Activated T-cell treated with anti-CD3 and anti-CD28 coated beads for 24 hours (primary cell): Measurements from ENCODE around the gene IL17RD.

ENCODE experiments used
- DNase-seq: peaks from one replicate; pipeline ENCODE4 v3.0.0-alpha.2; 2020; ENCODE audit warnings: low read depth

Gene IL17RD

DNA sequence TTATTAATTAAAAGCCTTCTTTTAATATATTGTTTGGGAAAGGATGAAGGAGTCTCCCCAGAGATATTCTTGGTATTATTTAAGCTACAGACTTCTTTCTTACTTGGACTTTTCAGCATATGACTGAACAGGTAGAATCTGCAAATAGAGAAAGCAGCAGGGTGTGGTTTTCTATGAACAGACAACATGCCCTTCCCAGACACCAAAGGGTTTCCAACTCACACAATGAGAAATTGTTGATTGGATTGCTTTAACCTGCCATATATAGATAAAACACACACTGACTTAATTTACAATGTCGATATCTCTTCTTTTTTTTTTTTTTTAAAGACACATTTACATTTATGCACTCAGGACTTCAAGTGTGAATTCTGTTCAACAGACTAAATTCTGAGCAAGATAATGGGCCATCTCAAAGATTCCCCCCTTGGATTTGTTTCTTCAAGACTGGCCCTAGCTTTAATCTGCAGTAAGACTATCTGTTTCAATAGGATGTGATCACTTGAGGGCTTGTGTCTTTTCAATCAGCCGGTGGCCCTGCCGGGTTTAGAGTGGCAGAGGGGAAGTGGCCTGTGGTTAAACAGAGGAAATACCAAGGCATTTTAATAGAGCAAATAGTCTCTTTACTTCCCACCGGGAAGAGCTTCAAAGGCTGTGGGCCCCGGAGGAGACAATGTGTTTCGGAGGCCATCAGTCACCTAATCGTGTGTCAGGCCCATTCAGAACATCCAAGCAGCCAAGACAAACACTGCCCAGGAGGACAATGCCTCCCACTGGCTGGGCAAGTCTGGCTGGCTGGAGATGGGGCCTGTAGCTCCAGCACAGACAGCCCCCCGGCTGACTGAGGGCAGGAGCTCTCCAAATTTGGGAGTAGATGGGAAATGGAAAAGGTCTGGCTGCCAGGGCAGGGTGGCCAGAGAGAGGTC is 6.1 kb downstream of the IL17RD start:
- DNase-seq: no peak

DNA sequence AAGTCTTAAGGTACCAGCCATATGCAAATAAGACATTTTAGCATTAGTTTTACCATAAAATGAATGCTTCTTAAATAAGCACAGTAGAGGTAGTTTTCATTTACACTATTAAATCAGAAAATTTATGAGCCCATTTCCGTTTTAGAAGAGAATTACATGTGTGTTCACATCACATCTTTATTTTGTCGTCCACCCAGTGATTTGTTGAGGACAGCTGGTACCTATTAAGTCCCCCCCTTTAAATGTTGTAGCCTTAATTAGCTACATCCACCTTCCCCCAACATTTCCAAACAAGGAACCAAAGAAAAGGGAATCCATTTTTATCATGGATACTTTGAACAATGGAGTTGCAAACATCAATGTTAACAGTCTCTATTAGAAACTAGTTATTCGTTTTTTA is 6.8 kb downstream of the IL17RD start:
- DNase-seq: no peak

DNA sequence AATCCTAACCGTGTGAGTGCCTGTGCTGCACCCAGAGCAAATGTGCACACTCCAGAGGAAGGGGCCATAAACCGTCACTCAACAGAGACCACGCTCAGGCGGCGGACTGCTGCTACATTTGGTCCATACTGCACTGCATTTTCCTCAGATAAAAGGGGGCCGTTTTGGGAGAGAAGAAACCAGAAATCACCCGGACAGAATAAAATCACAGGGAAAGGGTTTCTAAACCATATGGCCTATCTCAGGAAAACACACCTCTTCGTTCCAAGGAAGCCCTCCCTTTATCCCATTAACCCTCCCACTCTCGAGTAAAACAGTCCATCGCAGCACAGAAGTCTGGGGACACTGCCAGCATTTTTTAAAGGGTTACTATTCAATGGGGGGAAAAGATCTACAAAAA is 7.6 kb downstream of the IL17RD start:
- no peak for DNase-seq

DNA sequence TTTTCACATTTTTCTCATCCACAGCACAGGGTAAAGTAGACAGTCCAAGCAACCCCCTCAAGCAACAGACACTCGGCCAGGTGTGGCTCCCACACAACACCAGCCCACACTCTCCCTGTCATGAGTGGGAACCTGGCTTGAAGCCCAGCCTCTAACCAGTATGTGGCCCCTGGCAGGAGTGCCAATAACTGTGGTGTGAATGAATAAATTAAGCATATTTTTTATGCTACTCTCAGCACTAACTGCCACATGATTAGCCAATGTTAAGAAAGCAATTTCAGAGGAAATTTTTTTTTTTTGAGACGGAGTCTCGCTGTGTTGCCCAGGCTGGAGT is 9.9 kb downstream of the IL17RD start:
- DNase-seq: no peak

DNA sequence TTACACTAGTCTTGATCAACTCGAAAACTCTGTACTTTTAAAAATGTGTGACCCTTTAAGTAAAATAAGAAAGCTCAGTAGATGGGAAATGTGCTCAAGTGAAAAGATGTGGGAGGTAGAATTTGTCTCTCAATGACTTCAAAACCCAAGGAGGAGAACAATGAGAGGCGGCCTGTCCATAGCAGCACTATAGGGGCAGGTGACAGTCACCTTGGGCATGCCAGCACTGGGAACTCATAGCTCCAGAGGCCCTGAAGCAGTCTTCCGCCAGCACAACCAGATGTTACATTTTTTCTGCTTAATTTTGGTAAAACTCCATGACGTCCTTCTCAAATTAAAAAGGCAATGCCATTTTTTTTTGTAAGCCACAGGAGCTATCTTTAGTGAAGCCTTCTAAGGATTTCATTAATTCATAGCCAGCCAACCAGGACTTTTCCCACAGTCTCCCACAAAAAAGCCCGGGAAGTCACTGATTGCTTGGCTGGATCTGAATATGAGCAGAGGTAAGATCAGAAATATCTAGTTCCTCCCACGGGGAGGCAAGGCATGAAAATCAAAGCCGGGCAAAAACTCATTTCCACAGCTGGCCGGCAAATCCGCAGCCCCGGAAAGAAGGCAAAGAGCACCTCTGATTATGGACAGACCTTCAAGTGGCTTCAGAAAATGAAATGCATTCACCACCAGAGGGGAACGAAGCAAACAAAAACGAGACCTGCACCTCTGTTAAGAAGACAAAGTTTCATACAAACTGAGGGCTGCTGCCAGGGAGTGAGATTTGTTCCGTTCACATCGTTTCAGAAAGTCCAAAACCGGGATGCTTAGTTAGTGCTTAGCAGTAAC is 10.5 kb downstream of the IL17RD start:
- no peak for DNase-seq

DNA sequence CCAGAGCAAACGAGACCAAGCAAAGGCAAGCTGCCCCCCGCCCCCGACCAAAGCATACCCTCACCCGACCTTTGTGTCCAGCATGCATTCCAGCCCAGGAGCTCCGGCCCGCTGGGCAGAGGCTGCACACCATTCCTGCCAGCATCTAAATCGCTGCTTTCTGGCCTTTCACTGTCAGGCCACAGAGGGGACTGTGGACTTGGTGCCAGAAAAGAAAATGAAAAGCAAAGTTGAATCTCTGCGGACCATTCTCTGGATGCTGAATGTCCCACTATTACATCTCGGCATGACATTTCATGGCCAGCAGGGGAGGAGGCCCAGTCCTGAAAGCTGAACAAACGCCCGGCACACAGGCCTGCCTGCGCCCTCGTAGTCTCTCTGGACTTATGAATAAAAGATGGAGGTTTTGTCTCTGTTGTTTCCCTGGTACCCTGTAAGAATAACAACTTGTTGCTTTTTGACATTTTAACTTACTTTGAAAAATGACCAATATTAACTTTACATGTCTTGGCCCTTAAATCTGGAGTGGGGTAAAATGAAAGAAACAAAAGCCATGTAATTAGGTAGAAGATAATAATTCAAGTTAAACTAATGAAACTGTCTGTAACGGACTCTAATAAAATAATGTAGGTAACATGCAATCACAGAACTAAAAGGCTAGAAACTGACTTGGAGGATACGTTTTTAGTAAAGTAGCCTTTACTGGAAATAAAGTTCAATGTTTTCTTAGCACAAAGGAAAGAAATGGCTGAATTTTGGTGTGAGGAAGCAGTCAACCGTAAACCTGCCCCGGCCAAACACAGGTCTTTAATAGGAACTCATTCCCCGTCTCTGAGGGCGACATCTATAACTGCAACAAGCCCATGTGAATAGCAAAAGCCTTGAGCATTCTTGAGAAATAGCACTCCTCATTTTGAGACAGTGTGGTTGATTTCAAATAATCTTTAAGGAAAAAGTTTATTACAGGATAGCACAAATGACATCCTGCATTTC is 12.7 kb downstream of the IL17RD start:
- DNase-seq: no peak

DNA sequence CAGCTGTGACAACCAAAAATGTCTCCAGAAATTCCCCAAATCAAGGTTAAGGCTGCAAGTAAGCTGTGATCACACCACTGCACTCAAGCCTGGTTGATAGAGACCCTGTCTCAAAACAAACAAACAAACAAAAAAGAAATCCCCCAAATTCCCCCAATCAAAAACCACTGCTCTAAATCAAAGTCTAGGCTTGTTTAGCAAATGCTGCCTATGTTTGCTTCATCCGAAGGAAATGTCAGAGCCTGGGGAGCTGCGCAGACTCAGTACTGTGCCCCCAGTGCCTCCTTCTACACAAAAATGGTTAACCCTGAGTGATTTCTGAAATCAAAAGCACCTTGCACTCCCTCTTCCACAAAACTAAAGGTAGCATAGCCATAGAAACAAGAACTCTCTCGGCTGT is 13.4 kb downstream of the IL17RD start:
- no peak for DNase-seq

DNA sequence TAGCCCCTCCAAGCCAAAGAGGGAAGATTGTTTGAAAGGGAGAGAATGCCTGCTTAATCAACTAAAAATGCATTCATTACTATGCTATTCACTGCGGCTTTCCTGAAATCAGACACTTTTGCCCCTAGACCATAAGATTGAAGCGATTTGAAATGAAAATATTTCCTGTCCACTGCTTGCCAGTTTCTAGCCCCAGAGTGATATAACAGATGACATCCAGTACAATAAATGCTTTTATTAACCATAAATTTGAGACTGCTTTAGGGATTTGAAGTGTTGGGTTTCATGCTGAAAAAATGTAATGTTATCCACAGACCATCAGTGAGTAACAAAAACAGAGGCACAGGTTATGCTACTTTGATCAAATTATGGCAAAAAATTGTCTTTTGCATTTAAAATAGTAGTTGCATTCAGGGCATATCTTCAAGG is 14.1 kb downstream of the IL17RD start:
- no peak for DNase-seq

DNA sequence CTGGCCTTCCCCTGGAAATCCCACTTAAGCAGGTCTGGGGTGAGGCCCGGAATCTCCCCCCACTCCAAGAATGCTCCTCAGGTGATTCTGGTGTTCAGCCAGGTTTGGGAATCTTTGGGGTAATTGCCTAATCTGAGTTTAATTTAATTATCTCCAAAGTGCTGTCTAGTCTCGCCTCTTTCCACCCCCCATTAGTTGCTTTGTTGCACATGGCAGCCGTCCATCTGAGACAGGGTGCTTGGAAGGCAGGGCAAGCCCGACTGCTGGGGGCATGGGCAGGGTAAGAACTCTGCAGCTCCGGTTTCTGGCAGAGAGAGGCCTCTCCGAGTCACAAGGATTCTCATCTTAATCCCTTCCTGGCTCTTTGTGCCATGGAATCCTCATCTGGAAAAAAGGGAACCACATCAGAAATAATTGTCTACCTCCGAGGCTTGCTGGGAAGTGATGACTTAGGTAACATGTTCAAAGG is 15.0 kb downstream of the IL17RD start:
- no peak for DNase-seq

DNA sequence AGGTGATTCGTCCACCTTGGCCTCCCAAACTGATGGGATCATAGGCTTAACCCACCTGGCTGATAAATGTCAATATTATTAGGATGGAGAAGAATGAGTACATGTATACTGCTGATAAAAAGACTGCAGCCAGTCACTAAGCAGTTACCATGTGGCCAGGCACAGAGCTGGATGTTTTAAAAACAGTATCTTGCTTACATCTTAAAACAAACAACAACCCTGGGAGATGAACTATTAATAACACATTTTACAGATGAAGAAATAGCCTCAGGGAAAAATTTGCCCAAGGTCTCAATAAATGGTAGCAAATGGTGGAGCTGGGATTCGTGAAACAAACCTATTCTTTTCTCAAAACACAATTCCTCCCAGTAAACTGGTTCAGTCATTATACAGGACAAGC is 18.1 kb downstream of the IL17RD start:
- no peak for DNase-seq

DNA sequence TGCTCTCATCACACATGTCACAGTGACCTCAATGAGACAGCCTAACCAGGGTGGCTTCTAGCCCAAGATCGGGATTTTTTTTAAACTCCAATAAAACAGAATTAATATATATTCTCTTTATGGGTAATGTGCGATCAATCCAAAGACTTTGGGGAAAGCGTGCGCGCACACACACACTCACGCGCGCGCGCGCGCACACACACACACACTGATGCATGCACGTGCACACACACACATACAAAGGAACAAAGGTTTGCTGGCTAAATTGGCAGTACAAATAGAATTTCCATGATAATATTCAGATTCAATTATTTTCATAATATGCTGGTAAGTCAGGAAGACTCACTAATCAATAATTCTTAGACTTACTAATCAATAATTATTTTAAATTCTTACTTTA is 19.3 kb downstream of the IL17RD start:
- no peak for DNase-seq

DNA sequence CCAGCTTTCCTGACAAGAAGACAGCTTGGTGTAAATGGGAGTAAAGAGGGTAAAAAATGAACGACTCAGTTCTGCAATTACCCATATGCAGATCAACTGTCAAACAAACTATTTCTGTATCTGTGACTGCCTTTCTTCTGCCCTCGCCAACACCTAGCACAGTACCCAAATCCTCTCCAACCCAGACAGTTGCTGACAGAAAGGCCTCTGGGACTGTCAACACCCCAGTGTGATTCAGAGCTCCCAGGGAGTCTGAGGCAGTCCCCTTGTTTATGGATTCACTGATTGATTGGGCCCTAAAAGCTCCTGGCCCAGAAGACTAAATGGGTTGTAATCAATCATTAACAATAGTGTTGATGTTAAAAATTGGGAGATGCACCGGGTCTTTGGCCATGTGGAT is 20.2 kb downstream of the IL17RD start:
- DNase-seq: no peak

DNA sequence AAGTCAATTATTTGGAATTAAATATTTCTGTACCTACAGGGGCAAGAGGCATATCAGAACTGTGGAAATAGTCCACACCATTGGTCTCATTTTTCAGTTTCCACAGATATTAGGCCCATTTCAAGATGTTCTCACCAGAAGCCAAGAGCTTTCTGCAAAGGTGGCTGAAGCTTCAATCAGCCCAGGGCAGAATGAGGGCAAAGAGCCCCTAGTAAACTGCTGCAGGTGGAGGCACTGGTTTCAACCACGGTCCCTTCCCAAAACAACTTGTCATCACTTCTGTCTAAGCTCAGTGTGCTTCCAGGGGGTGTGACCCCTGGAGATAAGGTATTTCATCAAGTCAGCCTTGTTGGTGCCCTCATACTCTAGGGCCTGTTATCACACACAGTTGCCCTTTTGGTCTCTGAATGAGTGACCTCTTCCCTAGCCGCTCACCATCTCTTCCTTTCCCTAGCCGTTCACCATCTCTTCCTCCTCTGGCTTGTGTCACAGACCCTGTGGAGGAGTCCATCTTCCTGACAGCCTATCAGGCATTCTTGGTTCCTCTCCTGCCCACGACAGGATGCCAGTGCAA is 21.2 kb downstream of the IL17RD start:
- no peak for DNase-seq

DNA sequence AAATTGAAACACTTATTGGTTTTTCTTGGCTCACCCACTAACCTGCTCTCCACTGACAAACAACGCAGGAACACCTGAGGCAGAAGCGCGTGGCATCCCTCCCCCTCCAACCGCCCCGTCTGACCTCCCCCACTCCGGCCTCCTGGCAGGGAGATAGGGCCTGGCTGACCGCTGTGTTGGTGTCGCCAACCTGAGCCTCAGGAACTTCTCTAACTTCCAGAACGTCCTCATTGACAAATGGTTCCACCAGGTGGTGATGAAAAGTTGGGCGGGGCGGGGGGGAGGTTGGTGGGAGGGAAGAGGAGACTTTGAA is 22.8 kb downstream of the IL17RD start:
- no peak for DNase-seq

DNA sequence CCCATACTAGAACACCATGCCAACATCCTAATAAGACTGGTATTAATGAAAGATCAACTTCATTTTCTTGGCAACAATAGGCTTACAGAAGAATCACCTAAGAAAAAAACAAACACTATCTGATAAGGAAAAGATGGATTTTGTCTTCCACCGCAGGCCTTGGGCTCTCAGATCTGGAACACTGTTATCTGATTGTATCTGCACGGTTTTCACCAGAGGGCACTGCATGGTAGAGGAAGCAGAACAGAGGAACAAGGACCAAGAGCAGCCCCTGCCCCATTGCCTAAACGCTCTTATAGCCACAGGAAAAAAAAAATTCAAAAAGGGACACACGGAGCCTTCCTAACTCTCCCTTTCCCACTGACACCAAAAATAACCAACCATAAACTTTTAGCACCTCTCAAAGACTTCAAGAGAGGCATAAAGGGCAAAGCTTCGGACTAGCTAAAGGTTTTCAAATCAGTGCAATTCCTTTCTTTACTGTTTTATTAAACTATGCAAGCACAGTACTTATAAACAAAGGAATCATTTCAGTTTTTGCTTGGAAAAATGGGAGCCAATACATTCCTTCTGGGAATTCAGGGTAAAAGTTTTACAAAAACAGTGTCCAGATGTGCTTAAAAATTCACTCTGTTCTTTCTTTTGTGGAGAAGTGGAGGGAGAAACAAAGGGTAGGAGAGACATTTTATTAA is 23.3 kb downstream of the IL17RD start:
- no peak for DNase-seq

DNA sequence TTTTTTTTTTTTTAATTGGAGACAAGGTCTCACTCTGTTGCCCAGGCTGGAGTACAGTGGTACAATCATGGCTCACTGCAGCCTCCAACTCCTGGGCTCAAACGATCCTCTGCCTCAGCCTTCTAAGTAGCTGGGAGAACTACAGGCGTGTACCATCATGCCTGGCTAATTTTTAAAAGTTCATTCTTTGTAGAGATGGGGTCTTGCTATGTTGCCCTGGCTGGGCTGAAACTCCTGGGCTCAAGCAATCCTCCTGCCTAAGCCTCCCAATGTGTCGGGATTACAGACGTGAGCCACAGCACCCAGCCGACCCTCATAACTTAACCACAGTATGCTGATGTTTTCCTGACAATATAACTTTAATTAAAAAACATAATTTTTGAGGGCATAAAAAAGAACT is 24.3 kb downstream of the IL17RD start:
- no peak for DNase-seq

DNA sequence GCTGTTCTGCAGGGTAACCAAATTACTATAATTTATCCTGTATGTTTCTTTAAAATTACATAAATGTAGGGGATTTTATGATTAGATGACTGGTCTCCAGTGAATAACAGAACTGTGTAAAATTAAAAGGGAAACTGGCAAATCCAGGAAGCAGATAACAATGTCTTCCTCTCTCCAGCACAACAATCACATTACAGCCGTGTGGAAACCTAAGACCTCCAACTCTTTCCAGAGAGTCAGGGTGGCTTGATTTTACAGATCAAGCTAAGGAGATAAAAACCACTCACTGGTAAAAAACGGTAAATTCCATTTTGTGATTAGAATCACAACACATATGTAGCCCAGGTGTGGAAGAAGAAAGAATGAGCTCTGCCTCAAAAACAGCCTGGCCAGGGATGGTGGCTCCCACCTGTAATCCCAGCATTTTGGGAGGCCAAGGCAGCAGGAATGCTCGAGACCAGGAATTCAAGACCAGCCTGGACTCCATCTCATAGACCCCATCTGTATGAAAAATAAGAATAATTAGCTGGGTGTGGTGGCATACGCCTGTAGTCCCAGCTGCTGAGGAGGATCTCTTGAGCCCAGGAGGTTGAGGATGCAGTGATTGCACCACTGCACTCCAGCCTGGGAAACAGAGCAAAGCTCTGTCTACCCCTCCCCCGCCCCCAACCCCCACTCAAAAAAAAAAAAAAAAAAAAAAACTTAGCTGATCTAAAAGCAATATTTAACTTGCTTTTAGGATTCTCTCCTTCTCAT is 29.0 kb downstream of the IL17RD start:
- DNase-seq: no peak

DNA sequence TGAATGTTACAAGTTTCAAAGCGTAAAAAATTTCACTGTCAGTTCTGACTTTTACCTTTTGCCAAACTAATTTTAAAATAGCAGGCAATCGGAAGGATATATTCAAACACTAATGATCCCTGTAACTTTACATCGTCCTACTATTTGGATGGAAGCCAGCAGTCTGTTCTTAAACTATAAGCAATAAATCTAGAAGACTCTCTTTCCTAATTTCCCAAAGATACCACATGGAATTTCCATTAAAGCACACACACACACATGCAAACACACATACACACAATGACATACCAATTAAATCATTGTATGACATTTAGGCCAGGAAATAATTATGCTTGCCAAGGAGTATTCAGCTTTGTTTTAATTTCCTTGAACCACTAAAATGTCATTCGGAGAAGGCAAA is 32.0 kb downstream of the IL17RD start:
- no peak for DNase-seq

DNA sequence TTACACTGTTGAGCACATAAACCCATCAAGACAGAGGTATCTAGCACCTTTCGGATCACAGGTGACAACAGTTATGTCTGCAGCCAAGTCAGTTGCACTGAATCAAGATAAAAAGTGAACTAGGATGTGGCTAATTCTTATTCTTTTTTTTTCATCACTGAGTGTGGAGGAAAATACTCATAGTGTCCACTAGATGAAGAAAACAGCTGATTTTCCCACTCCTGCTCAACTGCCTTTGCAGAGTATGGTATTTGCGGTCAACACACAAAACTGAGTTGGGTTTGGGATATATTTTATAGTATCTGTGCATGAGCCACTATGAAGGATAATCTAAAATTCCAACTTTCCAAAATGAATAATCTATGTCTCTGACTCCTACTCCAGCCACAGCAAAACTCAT is 32.5 kb downstream of the IL17RD start:
- DNase-seq: no peak

DNA sequence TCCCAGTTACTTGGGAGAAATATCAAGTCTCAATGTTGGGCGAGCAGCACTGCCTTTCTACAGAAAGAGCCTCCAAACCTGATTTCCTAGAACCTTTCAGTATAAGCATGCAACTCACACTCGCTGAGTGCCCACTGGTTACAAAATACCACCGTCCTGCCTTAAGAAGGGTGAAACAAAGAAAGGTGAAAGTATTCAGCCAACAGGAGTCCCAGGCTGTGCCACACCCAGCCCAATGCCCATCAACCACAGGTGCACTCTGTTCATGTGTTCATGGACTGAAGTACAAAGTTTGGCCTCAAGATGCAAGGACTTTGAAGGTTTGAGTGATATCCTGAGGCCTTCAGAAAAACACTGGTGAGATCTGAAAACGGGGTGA is 34.0 kb downstream of the IL17RD start:
- DNase-seq: no peak
